ENCODE results near the gene SNCAIP. TPM values are rescaled to one million over a fixed set of nuclear protein-coding genes. Genes with fewer than 3 reads are reported as not detected.

Gene SNCAIP
- total RNA-seq, 2 experiments from 2014 or later, result not detected

DNA sequence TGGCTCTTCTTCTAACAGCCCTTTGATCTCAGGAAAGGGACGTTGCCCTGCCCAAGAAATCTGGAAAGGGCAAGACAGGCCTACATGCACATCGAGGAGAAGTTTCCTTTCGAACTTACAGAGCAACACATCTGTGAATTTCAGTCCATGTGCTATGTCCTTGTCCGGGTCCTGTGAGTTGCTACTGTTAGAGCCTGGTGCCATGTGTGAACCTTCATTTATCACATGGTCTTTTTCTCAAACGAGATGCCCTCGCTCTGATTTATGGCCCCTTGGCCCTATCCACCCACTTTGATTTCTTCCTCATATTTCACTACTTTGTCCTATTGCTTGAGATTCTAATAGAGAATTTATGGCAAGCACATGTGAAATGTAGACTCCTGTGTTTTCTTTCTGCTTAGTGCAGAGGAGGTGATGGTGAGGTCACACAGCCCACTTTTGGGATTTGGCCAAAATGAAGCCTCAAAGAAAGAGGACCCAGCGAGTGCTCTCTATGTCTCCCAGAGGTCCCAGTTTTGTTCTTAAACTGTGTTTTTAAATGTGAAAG, 153.1 kb downstream of the SNCAIP start:
- Mint-ChIP-seq H3K4me1 (no peaks in the 10 kb centered on the region), H3K27me3 (no peaks in the 10 kb centered on the region), H3K27ac (no peak overlapping the region), H3K4me3 (no peak overlapping the region), H3K9me3 (no peaks in the 10 kb centered on the region), H3K36me3 (ENCODE audit: low read depth) (no peaks in the 10 kb centered on the region)
- POLR2A ChIA-PET, result no interaction called here
- CTCF ChIA-PET, result no interaction called here
- DNase-seq, result no peak

DNA sequence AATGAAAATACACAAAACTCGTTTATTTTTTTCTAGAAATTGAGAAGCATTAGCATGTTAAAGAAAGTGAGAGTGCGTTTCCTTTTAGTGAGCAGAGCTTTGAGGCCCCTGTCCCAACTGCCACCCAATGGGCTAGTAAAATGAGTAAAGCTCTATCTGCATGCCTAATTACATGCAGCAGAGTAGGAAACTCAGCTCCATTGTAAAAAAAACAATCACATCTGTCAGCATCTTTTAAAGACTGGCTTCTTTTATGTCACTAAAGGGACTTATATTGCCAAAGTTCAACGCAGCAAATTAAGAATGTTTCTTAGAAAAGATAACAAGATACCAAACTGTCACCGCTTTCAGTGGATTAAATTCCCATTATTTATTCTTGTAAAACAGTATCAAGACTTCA, 154.0 kb downstream of the SNCAIP start:
- ChIA-PET CTCF (no interaction called here), POLR2A (no interaction called here)
- no peak overlapping the region for H3K27ac Mint-ChIP-seq
- no peaks in the 10 kb centered on the region for H3K9me3 Mint-ChIP-seq
- H3K27me3 Mint-ChIP-seq, result no peaks in the 10 kb centered on the region
- no peak overlapping the region for H3K4me3 Mint-ChIP-seq
- H3K4me1 Mint-ChIP-seq, result no peaks in the 10 kb centered on the region
- H3K36me3 Mint-ChIP-seq (ENCODE audit: low read depth), result no peaks in the 10 kb centered on the region
- DNase-seq, result no peak

DNA sequence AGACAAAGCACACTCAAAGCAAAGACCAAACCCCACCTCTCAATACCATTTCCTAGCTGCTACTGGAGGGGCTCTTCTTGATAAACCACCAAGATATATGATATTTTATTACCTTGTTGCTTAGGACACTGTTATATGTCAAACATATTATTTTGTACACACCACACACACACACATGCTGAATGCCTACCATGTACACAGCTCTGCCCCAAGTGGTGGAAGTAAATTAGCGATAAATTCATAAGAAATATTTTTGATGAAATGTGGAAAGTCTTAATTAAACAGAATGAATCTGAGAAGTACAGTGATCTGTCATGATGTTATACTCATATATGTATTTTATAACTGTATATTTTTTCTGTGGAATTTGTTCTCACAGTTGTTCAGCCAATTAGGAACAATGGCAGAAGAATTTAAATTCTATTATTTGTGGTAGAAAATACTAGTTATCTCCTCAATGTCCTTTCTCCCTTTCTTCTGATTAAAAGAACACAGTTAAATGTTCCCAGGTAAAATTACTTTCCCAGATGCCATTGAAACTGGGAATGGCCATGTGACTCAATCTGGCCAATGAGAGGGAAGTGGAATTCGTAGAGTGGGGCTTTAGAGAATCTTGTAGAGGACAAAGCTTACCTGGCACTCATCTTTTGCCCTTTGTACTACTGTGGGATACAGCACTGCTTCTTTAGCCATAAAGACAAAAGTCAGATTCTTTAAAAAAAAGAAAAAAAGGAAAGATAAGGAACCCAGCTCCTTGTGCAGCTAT, 156.5 kb downstream of the SNCAIP start:
- no peak overlapping the region for H3K4me3 Mint-ChIP-seq
- no peaks in the 10 kb centered on the region for H3K9me3 Mint-ChIP-seq
- no peaks in the 10 kb centered on the region for H3K27me3 Mint-ChIP-seq
- ChIA-PET CTCF (no interaction called here), POLR2A (no interaction called here)
- H3K27ac Mint-ChIP-seq, result no peak overlapping the region
- no peak for DNase-seq
- no peaks in the 10 kb centered on the region for H3K36me3 Mint-ChIP-seq (ENCODE audit: low read depth)
- H3K4me1 Mint-ChIP-seq, result no peaks in the 10 kb centered on the region

DNA sequence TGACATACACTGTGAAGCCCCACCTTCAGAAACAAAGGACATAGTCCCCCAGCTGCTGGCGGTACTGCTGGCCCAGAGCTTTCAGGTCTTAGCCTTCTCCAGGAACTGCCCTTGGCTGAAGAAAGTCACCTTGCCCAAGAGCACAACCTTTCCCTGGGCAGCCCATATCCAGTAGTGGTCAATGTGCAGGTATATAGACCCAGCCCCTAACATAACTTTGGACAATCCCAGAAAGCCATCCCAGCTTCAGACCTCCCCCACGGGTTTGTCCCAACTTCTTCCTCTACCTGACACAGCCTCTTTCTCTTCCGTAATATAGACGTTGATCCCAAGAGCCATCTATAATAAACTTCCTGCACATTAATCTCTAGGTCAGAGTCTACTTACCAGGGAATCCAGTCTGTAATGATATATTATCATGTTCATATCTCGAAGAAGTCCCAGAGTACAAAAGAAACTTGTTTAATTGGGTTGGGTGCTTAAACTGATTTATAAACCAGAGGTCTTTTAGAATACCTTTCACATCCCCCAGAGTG, 157.4 kb downstream of the SNCAIP start:
- no peaks in the 10 kb centered on the region for H3K4me1 Mint-ChIP-seq
- no peaks in the 10 kb centered on the region for H3K27me3 Mint-ChIP-seq
- DNase-seq, result no peak
- POLR2A ChIA-PET, result no interaction called here
- H3K36me3 Mint-ChIP-seq (ENCODE audit: low read depth), result no peaks in the 10 kb centered on the region
- CTCF ChIA-PET, result no interaction called here
- no peak overlapping the region for H3K4me3 Mint-ChIP-seq
- H3K9me3 Mint-ChIP-seq, result no peaks in the 10 kb centered on the region
- H3K27ac Mint-ChIP-seq, result no peak overlapping the region

DNA sequence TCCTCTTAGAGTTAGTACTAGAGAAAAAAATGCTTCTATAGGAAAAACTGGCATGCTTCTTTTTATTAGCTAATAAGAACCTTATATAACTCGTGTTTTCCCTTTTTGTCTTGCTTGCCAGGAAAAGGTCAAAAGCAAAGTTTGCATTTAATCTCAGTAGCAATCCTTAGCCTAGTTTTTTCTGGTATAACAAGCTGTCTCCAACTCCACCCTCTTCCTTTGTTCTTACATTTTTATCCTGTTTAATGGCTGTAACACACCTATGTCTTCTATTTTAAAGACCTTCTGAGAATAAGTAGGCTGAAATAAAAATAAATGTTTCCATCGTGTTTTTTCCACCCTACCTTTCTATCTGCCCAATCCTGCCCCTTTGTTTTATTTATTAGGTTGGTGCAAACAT, 158.3 kb downstream of the SNCAIP start:
- H3K4me3 Mint-ChIP-seq, result no peak overlapping the region
- no peak for DNase-seq
- H3K4me1 Mint-ChIP-seq, result no peaks in the 10 kb centered on the region
- no peaks in the 10 kb centered on the region for H3K27me3 Mint-ChIP-seq
- H3K36me3 Mint-ChIP-seq (ENCODE audit: low read depth), result no peaks in the 10 kb centered on the region
- H3K27ac Mint-ChIP-seq, result no peak overlapping the region
- H3K9me3 Mint-ChIP-seq, result no peaks in the 10 kb centered on the region
- ChIA-PET CTCF (no interaction called here), POLR2A (no interaction called here)

GRCh38 chr5:122471031-122471751, 159.2 kb downstream of the SNCAIP start:
- H3K9me3 Mint-ChIP-seq, result no peaks in the 10 kb centered on the region
- CTCF ChIA-PET, result no interaction called here

GRCh38 chr5:122471752-122472061, 159.7 kb downstream of the SNCAIP start:
- POLR2A ChIA-PET, result no interaction called here
- no peak overlapping the region for H3K4me3 Mint-ChIP-seq
- H3K27me3 Mint-ChIP-seq, result no peaks in the 10 kb centered on the region
- no peaks in the 10 kb centered on the region for H3K4me1 Mint-ChIP-seq
- CTCF ChIA-PET, result no interaction called here
- no peak for DNase-seq
- no peak overlapping the region for H3K27ac Mint-ChIP-seq
- no peaks in the 10 kb centered on the region for H3K36me3 Mint-ChIP-seq (ENCODE audit: low read depth)
- H3K9me3 Mint-ChIP-seq, result no peaks in the 10 kb centered on the region

More at GRCh38 chr5:122471031-122471751, 159.2 kb downstream of the SNCAIP start:
- H3K4me1 Mint-ChIP-seq, result no peaks in the 10 kb centered on the region
- DNase-seq, result no peak
- no peak overlapping the region for H3K4me3 Mint-ChIP-seq
- no peaks in the 10 kb centered on the region for H3K36me3 Mint-ChIP-seq (ENCODE audit: low read depth)
- H3K27me3 Mint-ChIP-seq, result no peaks in the 10 kb centered on the region
- no peak overlapping the region for H3K27ac Mint-ChIP-seq
- POLR2A ChIA-PET, result no interaction called here

DNA sequence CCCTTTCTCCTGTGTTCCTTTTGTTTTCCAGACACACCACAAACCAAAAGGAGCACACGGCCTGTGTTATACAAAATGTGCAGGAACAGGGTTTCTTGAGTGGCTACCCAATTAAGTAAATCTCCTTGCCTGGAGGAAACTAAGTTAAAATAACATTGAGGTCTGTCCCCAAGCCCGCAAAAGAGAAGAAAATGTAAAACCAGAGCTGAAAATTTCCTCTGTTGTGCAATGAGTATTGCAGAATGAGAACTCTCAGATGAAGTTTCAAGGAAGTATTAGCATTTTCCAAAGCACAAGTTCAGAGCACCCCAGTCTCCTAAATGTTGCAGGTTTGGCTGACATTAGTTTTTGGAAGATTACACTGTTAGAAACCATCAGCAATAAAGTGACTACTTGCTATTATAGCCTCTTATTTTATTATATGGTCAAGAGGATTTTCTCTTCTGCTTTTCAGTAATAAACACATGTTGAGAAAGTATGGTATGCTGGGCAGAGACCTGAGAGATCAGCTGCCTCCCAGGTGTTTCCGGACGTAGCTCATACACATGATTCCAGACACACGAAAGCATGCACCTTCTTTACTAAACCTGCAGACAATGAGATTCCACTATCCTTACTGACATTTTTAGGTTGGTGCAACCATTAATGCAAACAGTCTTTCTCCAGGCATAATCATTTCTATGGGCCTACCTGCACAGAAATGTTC, 161.3 kb downstream of the SNCAIP start:
- DNase-seq, result no peak
- CTCF ChIA-PET, result no interaction called here
- Mint-ChIP-seq H3K36me3 (ENCODE audit: low read depth) (no peaks in the 10 kb centered on the region), H3K9me3 (no peaks in the 10 kb centered on the region), H3K27me3 (no peaks in the 10 kb centered on the region), H3K27ac (no peak overlapping the region), H3K4me1 (no peaks in the 10 kb centered on the region), H3K4me3 (no peak overlapping the region)
- POLR2A ChIA-PET, result no interaction called here

DNA sequence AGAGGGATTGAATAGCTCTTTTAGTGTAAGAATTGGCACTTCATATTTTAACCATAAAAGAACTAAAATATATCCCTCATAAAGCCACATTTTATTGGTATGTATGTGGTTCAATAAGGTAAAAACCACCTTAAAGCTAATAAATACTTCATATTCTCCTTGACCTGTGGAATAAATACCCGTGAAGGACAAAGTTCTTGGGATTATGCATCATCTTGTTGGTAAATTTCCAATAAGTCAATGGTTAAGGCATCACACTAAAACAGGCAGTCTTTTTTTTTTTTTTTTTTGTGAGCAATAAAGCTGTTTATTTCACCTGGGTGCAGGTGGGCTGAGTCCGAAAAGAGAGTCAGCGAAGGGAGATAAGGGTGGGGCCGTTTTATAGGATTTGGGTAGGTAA, 161.9 kb downstream of the SNCAIP start:
- Mint-ChIP-seq H3K36me3 (ENCODE audit: low read depth) (no peaks in the 10 kb centered on the region), H3K4me1 (no peaks in the 10 kb centered on the region), H3K27ac (no peak overlapping the region), H3K27me3 (no peaks in the 10 kb centered on the region), H3K9me3 (no peaks in the 10 kb centered on the region), H3K4me3 (no peak overlapping the region)
- ChIA-PET POLR2A (no interaction called here), CTCF (no interaction called here)
- no peak for DNase-seq

- H3K4me1 Mint-ChIP-seq, result no peaks in the 10 kb centered on the region
- CTCF ChIA-PET, result no interaction called here
- no peak for DNase-seq
- no peaks in the 10 kb centered on the region for H3K27me3 Mint-ChIP-seq
- H3K36me3 Mint-ChIP-seq (ENCODE audit: low read depth), result no peaks in the 10 kb centered on the region
- no peaks in the 10 kb centered on the region for H3K9me3 Mint-ChIP-seq
- no peak overlapping the region for H3K4me3 Mint-ChIP-seq
- POLR2A ChIA-PET, result no interaction called here
- no peak overlapping the region for H3K27ac Mint-ChIP-seq
Observed at GRCh38 chr5:122478741-122479442, 166.9 kb downstream of the SNCAIP start.

GRCh38 chr5:122480146-122480545, 168.1 kb downstream of the SNCAIP start:
- no peaks in the 10 kb centered on the region for H3K9me3 Mint-ChIP-seq
- no peak overlapping the region for H3K4me3 Mint-ChIP-seq
- no peaks in the 10 kb centered on the region for H3K4me1 Mint-ChIP-seq
- H3K36me3 Mint-ChIP-seq (ENCODE audit: low read depth), result no peaks in the 10 kb centered on the region
- no peaks in the 10 kb centered on the region for H3K27me3 Mint-ChIP-seq
- POLR2A ChIA-PET, result no interaction called here
- DNase-seq, result no peak
- no peak overlapping the region for H3K27ac Mint-ChIP-seq
- CTCF ChIA-PET, result no interaction called here

DNA sequence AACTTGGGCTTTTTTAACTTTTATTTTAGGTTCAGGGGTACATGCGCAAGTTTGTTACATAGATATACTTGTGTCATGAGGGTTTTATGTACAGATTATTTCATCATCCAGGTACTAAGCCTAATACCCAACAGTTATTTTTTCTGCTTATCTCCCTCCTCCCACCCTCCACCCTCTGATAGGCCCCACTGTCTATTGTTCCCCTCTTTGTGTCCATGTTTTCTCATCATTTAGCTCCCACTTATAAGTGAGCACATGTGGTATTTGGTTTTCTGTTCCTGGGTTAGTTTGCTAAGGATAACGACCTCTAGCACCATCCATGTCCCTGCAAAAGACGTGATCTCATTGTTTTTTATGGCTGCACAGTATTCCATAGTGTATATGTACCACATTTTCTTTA, 172.1 kb downstream of the SNCAIP start:
- H3K27me3 Mint-ChIP-seq, result no peaks in the 10 kb centered on the region
- POLR2A ChIA-PET, result no interaction called here
- CTCF ChIA-PET, result no interaction called here
- no peak for DNase-seq
- H3K27ac Mint-ChIP-seq, result no peak overlapping the region
- no peaks in the 10 kb centered on the region for H3K4me1 Mint-ChIP-seq
- H3K9me3 Mint-ChIP-seq, result no peaks in the 10 kb centered on the region
- H3K36me3 Mint-ChIP-seq (ENCODE audit: low read depth), result no peaks in the 10 kb centered on the region
- H3K4me3 Mint-ChIP-seq, result no peak overlapping the region

DNA sequence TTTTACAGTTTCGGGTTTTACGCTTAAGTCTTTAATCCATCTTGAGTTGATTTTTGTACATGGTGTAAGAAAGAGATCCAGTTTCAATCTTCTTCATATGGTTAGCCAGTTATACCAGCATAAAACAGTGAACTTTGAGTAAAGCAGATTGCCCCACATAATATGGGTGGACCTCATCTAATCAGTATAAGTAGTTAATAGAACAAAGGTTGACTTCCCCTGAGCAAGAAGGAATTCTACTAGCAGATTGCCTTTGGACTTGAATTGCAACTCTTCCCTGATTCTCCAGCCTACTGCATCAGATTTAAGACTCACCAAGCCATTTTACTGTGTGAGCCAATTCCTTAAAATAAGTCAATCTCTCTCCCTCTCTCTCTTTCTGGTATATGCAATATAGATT, 173.2 kb downstream of the SNCAIP start:
- ChIA-PET CTCF (no interaction called here), POLR2A (no interaction called here)
- Mint-ChIP-seq H3K9me3 (no peaks in the 10 kb centered on the region), H3K36me3 (ENCODE audit: low read depth) (no peaks in the 10 kb centered on the region), H3K4me1 (no peaks in the 10 kb centered on the region), H3K4me3 (no peak overlapping the region), H3K27ac (no peak overlapping the region), H3K27me3 (no peaks in the 10 kb centered on the region)
- no peak for DNase-seq

Data from activated CD4-positive, alpha-beta T cell treated with anti-CD3 and anti-CD28 coated beads, Interleukin-2, amount 10 ng/mL, durations not matched to agents 7 days and 5 days (primary cell).